ENCODE results near the gene CLIP4. TPM values are rescaled to one million over a fixed set of nuclear protein-coding genes. Genes with fewer than 3 reads are reported as not detected.

The CLIP4 gene
- total and polyA plus RNA-seq, 2 of the 4 experiments (the other 2 are of a cell fraction) = 29.7 to 66.3 TPM

- Histone ChIP-seq H2BK15ac (ENCODE audit: low read depth, low read length) (no peak overlapping the region), H3K79me1 (ENCODE audit: low read depth in 1 of 2, low read length in 2 of 2) (no peaks in the 10 kb centered on the region; a peak in 1 of 4 replicates), H3K4me1 (ENCODE audit: control insufficient read depth, insufficient read depth, low read length) (0 out of 2 replicates have a peak, but pooled peaks cover 2% of the 10 kb centered on the region), H2AFZ (replicated peaks; ENCODE audit: low read length, poor library complexity) (no peak overlapping the region), H4K91ac (ENCODE audit: insufficient read depth, low read depth, low read length) (no peak overlapping the region), H3K14ac (replicated peaks; ENCODE audit: low read depth, low read length) (no peak overlapping the region), H3K4me2 (ENCODE audit: low read depth, low read length) (no peak overlapping the region), H4K20me1 (ENCODE audit: insufficient read depth, low read length) (no peaks in the 10 kb centered on the region), H3K4ac (ENCODE audit: low read depth, low read length) (no peak overlapping the region), H3K23ac (ENCODE audit: low read depth, low read length) (no peak overlapping the region), H4K8ac (ENCODE audit: low read depth in 2 of 2, low read length in 2 of 2) (no peak overlapping the region), H2AK9ac (replicated peaks; ENCODE audit: low read depth, low read length, poor library complexity) (no peak overlapping the region), H3K36me3 (ENCODE audit: control insufficient read depth, insufficient read depth, low read length) (peaks cover 31% of the 10 kb centered on the region), H3K27me3 (ENCODE audit: control insufficient read depth, insufficient read depth, low read length) (no peaks in the 10 kb centered on the region), H3K18ac (ENCODE audit: low read depth, low read length) (no peak overlapping the region), H3K56ac (ENCODE audit: extremely low read depth, insufficient read depth, low read length) (no peak overlapping the region), H2BK120ac (ENCODE audit: low read depth, low read length) (no peak overlapping the region), H2BK5ac (ENCODE audit: low read depth, low read length, poor library complexity, severe bottlenecking) (no peak overlapping the region), H3K27ac (ENCODE audit: insufficient read depth, low read length) (no peak overlapping the region), H4K5ac (ENCODE audit: low read depth, low read length) (no peak overlapping the region), H3K9me1 (ENCODE audit: insufficient read depth, low read length) (no peaks in the 10 kb centered on the region), H3K9me3 (ENCODE audit: control insufficient read depth, insufficient read depth, low read length) (no peaks in the 10 kb centered on the region), H3K9ac (ENCODE audit: low read depth, low read length) (no peak overlapping the region), H3K4me3 (ENCODE audit: insufficient read depth, low read depth, low read length) (no peak overlapping the region), H2BK20ac (ENCODE audit: low read depth, low read length) (no peak overlapping the region), H2AK5ac (ENCODE audit: low read depth, low read length) (no peak overlapping the region)
- DNase-seq = peak; percentile 9
- peak; percentile 59 for ATAC-seq (ENCODE audit: low read depth)
- dilution Hi-C loops (cut with HindIII; ENCODE audit: low sequenced_read_pairs, unreplicated experiment) = no loop called here
- POLR2A ChIA-PET (ENCODE audit: unreplicated experiment) = interaction anchor here (0.6 kb wide), 1 partner anchor 9 kb away, joined by 9 read pairs; no protein-coding TSS in a partner anchor
- intact Hi-C loops (cut with micrococcal nuclease) = no loop called here
- WGBS, 2 experiments (ENCODE audit: extremely low coverage in 2 of 2, insufficient read length in 1 of 2) = no CpG with 5 or more reads among the region's 2 CpGs
- in situ Hi-C loops (cut with MboI; ENCODE audit: low sequenced_read_pairs) = no loop called here
- CTCF ChIA-PET = interaction anchor here (1.6 kb wide), 1 partner anchor 27 kb away, joined by 4 read pairs; no protein-coding TSS in a partner anchor
- TF ChIP-seq BHLHE40 (IDR thresholded peaks at IDR 0.05; ENCODE audit: low read depth, low read length) (no peak), MAZ (IDR thresholded peaks at IDR 0.05; ENCODE audit: borderline replicate concordance, low read depth, low read length) (no peak), NFE2L2 (IDR thresholded peaks at IDR 0.05; ENCODE audit: low read depth, low read length) (no peak), MAFK (IDR thresholded peaks at IDR 0.05; ENCODE audit: low read depth, low read length) (no peak), CTCF (conservative IDR thresholded peaks at IDR 0.05; ENCODE audit: low read depth, low read length) (no peak)
- no TSS peak for BruUV-seq (replicated peaks)
Measured at GRCh38 chr2:29155578-29155977, 40.4 kb downstream of the CLIP4 start.
